ENCODE measurements around the gene SS18L1. TPM values are rescaled to one million over a fixed set of nuclear protein-coding genes. Genes with fewer than 3 reads are reported as not detected.

SS18L1 gene
- total and polyA plus RNA-seq, 10 of the 15 experiments (the other 5 are each of a cell fraction or from before 2014, with no cell fraction given) = 1.8 to 20.0 (median 6.6) TPM

DNA sequence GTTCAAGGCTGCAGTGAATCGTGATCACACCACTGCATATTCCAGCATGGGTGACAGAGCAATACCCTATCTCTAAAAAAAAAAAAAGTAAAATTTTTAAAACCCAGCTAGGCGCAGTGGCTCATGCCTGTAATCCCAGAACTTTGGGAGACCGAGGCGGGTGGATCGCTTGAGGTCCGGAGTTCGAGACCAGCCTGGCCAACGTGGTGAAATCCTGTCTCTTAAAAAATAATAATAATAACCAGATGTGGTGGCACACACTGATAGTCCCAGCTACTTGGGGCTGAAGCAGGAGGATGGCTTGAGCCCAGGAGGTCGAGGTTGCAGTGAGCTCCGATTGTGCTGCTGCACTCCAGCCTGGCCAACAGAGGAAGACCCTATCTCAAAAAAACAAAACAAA lies 52.7 kb downstream of the SS18L1 start:
- no peak overlapping the region for H3K9ac ChIP-seq (ENCODE audit: control insufficient read depth, insufficient read depth, low read length)
- CTCF ChIA-PET = interaction anchor here (0.6 kb wide), 1 partner anchor 96 kb away, joined by 5 read pairs; no protein-coding TSS in a partner anchor
- in situ Hi-C loops (cut with MboI) = no loop called here
- BruUV-seq (replicated peaks) = no TSS peak
- H3K27ac ChIP-seq (ENCODE audit: control insufficient read depth, insufficient read depth) = no peak overlapping the region
- peaks cover 13% of the 10 kb centered on the region for H3K4me1 ChIP-seq (ENCODE audit: control insufficient read depth, insufficient read depth, low read length)
- peaks cover 16 to 23% of the 10 kb centered on the region in 2 experiments; a peak in 3 of 4 replicates for H3K36me3 ChIP-seq (ENCODE audit: control insufficient read depth in 2 of 2, insufficient read depth in 2 of 2, low read length in 1 of 2)
- H3K27me3 ChIP-seq (replicated peaks in 1 of 2; ENCODE audit: control insufficient read depth in 2 of 2, insufficient read depth in 2 of 2, low read length in 1 of 2) = no peaks in the 10 kb centered on the region
- FAIRE-seq (no peak), ATAC-seq (no peak), DNase-seq (ENCODE audit: low read depth, low spot score) (no peak)
- RAD21 ChIA-PET (ENCODE audit: unreplicated experiment) = no interaction called here
- intact Hi-C loops (cut with micrococcal nuclease; ENCODE audit: unreplicated experiment) = no loop called here
- 97% methylated on average over 10 of the region's 10 CpGs for WGBS (ENCODE audit: insufficient coverage, insufficient replicate concordance, low lambda C conversion rate, missing lambda C conversion rate)
- POLR2A ChIA-PET = interaction anchor here (0.6 kb wide), 1 partner anchor 202 kb away, joined by 3 read pairs; no protein-coding TSS in a partner anchor
- no peaks in the 10 kb centered on the region for H3K79me2 ChIP-seq (ENCODE audit: control insufficient read depth, insufficient read depth, low read length)
- H3K9me3 ChIP-seq (replicated peaks; ENCODE audit: control insufficient read depth, insufficient read depth, low read length) = no peaks in the 10 kb centered on the region
- no peak overlapping the region for H2AFZ ChIP-seq (ENCODE audit: control insufficient read depth, low read depth, low read length)
- SMC1A ChIA-PET (ENCODE audit: uncharacterized antibody, unreplicated experiment) = no interaction called here
- no peak overlapping the region for H3K4me2 ChIP-seq (ENCODE audit: control insufficient read depth, insufficient read depth)
- no peak overlapping the region for H3K4me3 ChIP-seq
- H4K20me1 ChIP-seq (ENCODE audit: control insufficient read depth, insufficient read depth) = no peaks in the 10 kb centered on the region
- no peak for TF ChIP-seq NFYB (IDR thresholded peaks at IDR 0.05; ENCODE audit: insufficient read depth, low read depth, low read length)

DNA sequence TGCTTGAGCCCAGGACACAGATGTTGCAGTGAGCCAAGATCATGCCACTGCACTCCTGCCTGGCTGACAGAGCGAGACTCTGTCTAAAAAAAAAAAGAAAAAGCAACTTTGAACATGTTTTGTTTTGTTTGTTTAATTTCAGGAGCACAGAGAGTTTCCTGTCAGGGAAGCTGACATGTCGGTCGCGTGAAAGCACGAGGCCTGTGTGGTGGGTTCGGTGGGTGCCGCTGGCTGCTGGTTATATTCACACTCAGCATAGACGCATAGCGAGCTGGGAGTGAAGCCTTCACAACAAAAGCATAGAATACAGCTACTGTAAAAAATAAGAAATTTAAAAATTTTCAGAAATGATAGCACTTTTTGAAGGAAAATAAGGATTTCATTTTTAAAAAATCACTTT lies 53.7 kb downstream of the SS18L1 start:
- DNase-seq (ENCODE audit: low read depth, low spot score) = no peak
- no peaks in the 10 kb centered on the region for H4K20me1 ChIP-seq (ENCODE audit: control insufficient read depth, insufficient read depth)
- in situ Hi-C loops (cut with MboI) (no loop called here), intact Hi-C loops (cut with micrococcal nuclease; ENCODE audit: unreplicated experiment) (no loop called here)
- CTCF ChIA-PET = no interaction called here
- peaks cover 16 to 28% of the 10 kb centered on the region in 2 experiments; a peak in 3 of 4 replicates for H3K36me3 ChIP-seq (ENCODE audit: control insufficient read depth in 2 of 2, insufficient read depth in 2 of 2, low read length in 1 of 2)
- no peak for ATAC-seq
- RAD21 ChIA-PET (ENCODE audit: unreplicated experiment) = no interaction called here
- no peaks in the 10 kb centered on the region for H3K9me3 ChIP-seq (replicated peaks; ENCODE audit: control insufficient read depth, insufficient read depth, low read length)
- no peak overlapping the region for H3K27ac ChIP-seq (ENCODE audit: control insufficient read depth, insufficient read depth)
- POLR2A ChIA-PET = no interaction called here
- H2AFZ ChIP-seq (ENCODE audit: control insufficient read depth, low read depth, low read length) = no peak overlapping the region
- no peak for FAIRE-seq
- H3K79me2 ChIP-seq (ENCODE audit: control insufficient read depth, insufficient read depth, low read length) = no peaks in the 10 kb centered on the region
- no peak overlapping the region for H3K4me2 ChIP-seq (ENCODE audit: control insufficient read depth, insufficient read depth)
- no peak overlapping the region for H3K4me3 ChIP-seq
- H3K27me3 ChIP-seq (replicated peaks in 1 of 2; ENCODE audit: control insufficient read depth in 2 of 2, insufficient read depth in 2 of 2, low read length in 1 of 2) = no peaks in the 10 kb centered on the region
- peaks cover 22% of the 10 kb centered on the region for H3K4me1 ChIP-seq (ENCODE audit: control insufficient read depth, insufficient read depth, low read length)
- TF ChIP-seq ZZZ3 (IDR thresholded peaks at IDR 0.05; ENCODE audit: control insufficient read depth, insufficient read length, low read depth) (no peak), NBN (IDR thresholded peaks at IDR 0.05) (no peak), MYC (IDR thresholded peaks at IDR 0.05; ENCODE audit: insufficient read depth, insufficient read length, insufficient replicate concordance, low read length, severe bottlenecking) (no peak), ESRRA (IDR thresholded peaks at IDR 0.05; ENCODE audit: low read length) (no peak), WRNIP1 (IDR thresholded peaks at IDR 0.05; ENCODE audit: borderline replicate concordance, low read depth, low read length) (no peak), SUZ12 (IDR thresholded peaks at IDR 0.05; ENCODE audit: unreplicated experiment) (no peak), POLR2AphosphoS5 (IDR thresholded peaks at IDR 0.05; ENCODE audit: low read length) (no peak)
- TF ChIP-seq, protein P1, sequence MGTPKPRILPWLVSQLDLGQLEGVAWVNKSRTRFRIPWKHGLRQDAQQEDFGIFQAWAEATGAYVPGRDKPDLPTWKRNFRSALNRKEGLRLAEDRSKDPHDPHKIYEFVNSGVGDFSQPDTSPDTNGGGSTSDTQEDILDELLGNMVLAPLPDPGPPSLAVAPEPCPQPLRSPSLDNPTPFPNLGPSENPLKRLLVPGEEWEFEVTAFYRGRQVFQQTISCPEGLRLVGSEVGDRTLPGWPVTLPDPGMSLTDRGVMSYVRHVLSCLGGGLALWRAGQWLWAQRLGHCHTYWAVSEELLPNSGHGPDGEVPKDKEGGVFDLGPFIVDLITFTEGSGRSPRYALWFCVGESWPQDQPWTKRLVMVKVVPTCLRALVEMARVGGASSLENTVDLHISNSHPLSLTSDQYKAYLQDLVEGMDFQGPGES (IDR thresholded peaks at IDR 0.05) = no peak
- WGBS (ENCODE audit: insufficient coverage, insufficient replicate concordance, low lambda C conversion rate, missing lambda C conversion rate) = 92% methylated on average over 9 of the region's 9 CpGs
- SMC1A ChIA-PET (ENCODE audit: uncharacterized antibody, unreplicated experiment) = no interaction called here
- BruUV-seq (replicated peaks) = no TSS peak
- no peak overlapping the region for H3K9ac ChIP-seq (ENCODE audit: control insufficient read depth, insufficient read depth, low read length)
